Measurements from ENCODE around the gene CERS4. TPM values are rescaled to one million over a fixed set of nuclear protein-coding genes. Genes with fewer than 3 reads are reported as not detected.

The CERS4 gene
- total RNA-seq, 1 experiment from 2014 or later, result 66.9 TPM

- no peak overlapping the region for H3K27ac Mint-ChIP-seq (ENCODE audit: unreplicated experiment)
- Histone ChIP-seq H3K9me3 (peaks cover 1% of the 10 kb centered on the region; the same call in 1 of the 2 replicates), H3K27me3 (replicated peaks; ENCODE audit: control insufficient read depth, insufficient read depth, low read length) (no peaks in the 10 kb centered on the region), H3K4me1 (no peaks in the 10 kb centered on the region; the same call in 1 of the 2 replicates), H3K36me3 (ENCODE audit: control insufficient read depth, insufficient read depth, low read length) (no peaks in the 10 kb centered on the region), H3K4me3 (ENCODE audit: low read depth, low read length) (no peak overlapping the region)
- peaks cover 24% of the 10 kb centered on the region for H3K36me3 Mint-ChIP-seq (ENCODE audit: insufficient read depth, unreplicated experiment)
- intact Hi-C loops (cut with micrococcal nuclease; ENCODE audit: unreplicated experiment), result no loop called here
- no TSS peak for BruUV-seq (replicated peaks)
- peaks cover 10% of the 10 kb centered on the region for H3K4me1 Mint-ChIP-seq (ENCODE audit: low read depth, unreplicated experiment)
- no peak for DNase-seq
- no peaks in the 10 kb centered on the region for H3K9me3 Mint-ChIP-seq (ENCODE audit: unreplicated experiment)
- TF ChIP-seq CTCF (IDR thresholded peaks at IDR 0.05; ENCODE audit: insufficient read depth in 1 of 2, low read depth in 1 of 2, low read length in 1 of 2, severe bottlenecking in 1 of 2, unreplicated experiment in 1 of 2), result no peak
- no peaks in the 10 kb centered on the region for H3K27me3 Mint-ChIP-seq (ENCODE audit: insufficient read depth, unreplicated experiment)
- no peak overlapping the region for H3K4me3 Mint-ChIP-seq (ENCODE audit: unreplicated experiment)
- ChIA-PET POLR2A (no interaction called here), CTCF (no interaction called here)
Observed at GRCh38 chr19:8237026-8237425, 27.9 kb downstream of the CERS4 start.

DNA sequence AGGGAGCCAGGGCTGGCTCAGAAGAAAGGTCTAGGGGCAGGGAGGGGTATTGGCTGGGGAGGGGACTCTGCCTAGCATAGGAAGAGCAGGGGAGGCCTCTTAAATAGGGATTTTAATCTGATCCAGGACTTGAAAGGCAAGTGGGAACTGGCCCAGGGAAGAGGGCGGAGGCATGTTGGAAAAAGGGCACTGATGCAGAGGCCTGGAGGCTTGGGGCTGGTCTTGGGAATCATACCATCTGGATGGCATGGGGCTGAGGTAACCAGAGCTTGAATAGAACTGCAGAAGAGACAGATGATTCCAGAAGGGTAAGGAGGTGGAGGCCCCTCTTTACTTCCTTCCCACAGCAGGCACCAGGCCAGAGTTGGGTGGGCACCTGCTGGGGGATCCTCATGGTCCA lies 29.1 kb downstream of the CERS4 start:
- Mint-ChIP-seq H3K9me3 (ENCODE audit: unreplicated experiment) (no peaks in the 10 kb centered on the region), H3K4me1 (ENCODE audit: low read depth, unreplicated experiment) (peaks cover 10% of the 10 kb centered on the region), H3K27me3 (ENCODE audit: insufficient read depth, unreplicated experiment) (no peaks in the 10 kb centered on the region), H3K27ac (ENCODE audit: unreplicated experiment) (no peak overlapping the region), H3K4me3 (ENCODE audit: unreplicated experiment) (no peak overlapping the region), H3K36me3 (ENCODE audit: insufficient read depth, unreplicated experiment) (peaks cover 32% of the 10 kb centered on the region)
- no peak for TF ChIP-seq CTCF (IDR thresholded peaks at IDR 0.05; ENCODE audit: insufficient read depth in 1 of 2, low read depth in 1 of 2, low read length in 1 of 2, severe bottlenecking in 1 of 2, unreplicated experiment in 1 of 2)
- ChIA-PET CTCF (no interaction called here), POLR2A (no interaction called here)
- Histone ChIP-seq H3K27me3 (replicated peaks; ENCODE audit: control insufficient read depth, insufficient read depth, low read length) (no peaks in the 10 kb centered on the region), H3K9me3 (peaks cover 12% of the 10 kb centered on the region), H3K4me1 (no peaks in the 10 kb centered on the region; the same call in 1 of the 2 replicates), H3K4me3 (ENCODE audit: low read depth, low read length) (no peak overlapping the region), H3K36me3 (ENCODE audit: control insufficient read depth, insufficient read depth, low read length) (peaks cover 3% of the 10 kb centered on the region)
- DNase-seq, result no peak
- no TSS peak for BruUV-seq (replicated peaks)
- intact Hi-C loops (cut with micrococcal nuclease; ENCODE audit: unreplicated experiment), result no loop called here

DNA sequence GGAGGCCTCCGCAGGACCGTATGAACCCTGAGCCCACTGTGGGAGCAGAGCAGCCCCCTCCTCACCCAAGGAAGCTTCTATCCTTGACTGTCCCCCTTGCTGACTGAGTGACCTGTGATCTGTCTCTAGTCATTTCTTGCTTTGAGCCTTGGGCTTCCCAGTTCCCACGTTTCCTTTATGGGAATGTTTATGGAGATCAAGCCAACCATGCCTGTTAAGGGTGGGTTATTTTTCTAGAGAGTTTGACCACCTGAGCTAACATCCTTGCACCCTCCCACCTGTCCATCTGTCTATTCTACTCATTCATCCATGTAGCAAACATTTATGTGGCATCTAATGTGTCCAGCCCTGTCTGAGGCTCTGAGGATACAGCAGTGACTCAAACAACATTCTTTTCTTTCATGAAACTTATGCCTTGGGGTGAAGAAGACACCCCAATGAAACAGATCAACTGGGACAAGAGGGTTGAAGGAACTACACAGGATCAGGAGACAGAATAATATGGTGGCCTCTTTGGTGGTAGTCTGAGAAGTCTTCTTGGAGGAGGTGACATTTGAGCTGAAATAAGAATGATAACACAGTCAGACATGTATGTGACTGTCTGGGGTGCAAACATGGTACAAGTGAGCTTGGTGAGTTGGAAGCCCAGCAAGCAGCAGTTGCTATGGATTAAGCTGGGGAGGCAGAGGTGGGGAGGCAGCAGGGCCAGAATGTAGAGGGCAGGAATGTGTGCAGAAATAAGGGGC lies 30.5 kb downstream of the CERS4 start:
- peaks cover 11% of the 10 kb centered on the region for H3K4me1 ChIP-seq
- H3K36me3 ChIP-seq (ENCODE audit: control insufficient read depth, insufficient read depth, low read length), result peaks cover 4% of the 10 kb centered on the region
- H3K4me3 Mint-ChIP-seq (ENCODE audit: unreplicated experiment), result no peak overlapping the region
- ChIA-PET POLR2A (interaction anchor here (0.7 kb wide), 1 partner anchor 283 kb away, joined by 8 read pairs; no protein-coding TSS in a partner anchor), CTCF (no interaction called here)
- no peak for DNase-seq
- no peak for TF ChIP-seq CTCF (IDR thresholded peaks at IDR 0.05; ENCODE audit: insufficient read depth in 1 of 2, low read depth in 1 of 2, low read length in 1 of 2, severe bottlenecking in 1 of 2, unreplicated experiment in 1 of 2)
- H3K9me3 Mint-ChIP-seq (ENCODE audit: unreplicated experiment), result no peaks in the 10 kb centered on the region
- H3K4me1 Mint-ChIP-seq (ENCODE audit: low read depth, unreplicated experiment), result peaks cover 23% of the 10 kb centered on the region
- peaks cover 13% of the 10 kb centered on the region for H3K9me3 ChIP-seq
- peak overlapping the region; percentile 69 for H3K27ac Mint-ChIP-seq (ENCODE audit: unreplicated experiment)
- intact Hi-C loops (cut with micrococcal nuclease; ENCODE audit: unreplicated experiment), result no loop called here
- H3K36me3 Mint-ChIP-seq (ENCODE audit: insufficient read depth, unreplicated experiment), result peaks cover 40% of the 10 kb centered on the region
- H3K4me3 ChIP-seq (ENCODE audit: low read depth, low read length), result no peak overlapping the region
- H3K27me3 Mint-ChIP-seq (ENCODE audit: insufficient read depth, unreplicated experiment), result no peaks in the 10 kb centered on the region
- H3K27me3 ChIP-seq (replicated peaks; ENCODE audit: control insufficient read depth, insufficient read depth, low read length), result no peaks in the 10 kb centered on the region
- no TSS peak for BruUV-seq (replicated peaks)

All from Caco-2 (cell line).